Measurements from ENCODE around the gene RFNG. TPM values are rescaled to one million over a fixed set of nuclear protein-coding genes. Genes with fewer than 3 reads are reported as not detected.
A peak's percentile ranks its signal among the peaks of the same experiment; 100 is the strongest.

Gene RFNG
- total and polyA plus RNA-seq, 4 donors: 28.2 to 73.0 (median 31.2) TPM

DNA sequence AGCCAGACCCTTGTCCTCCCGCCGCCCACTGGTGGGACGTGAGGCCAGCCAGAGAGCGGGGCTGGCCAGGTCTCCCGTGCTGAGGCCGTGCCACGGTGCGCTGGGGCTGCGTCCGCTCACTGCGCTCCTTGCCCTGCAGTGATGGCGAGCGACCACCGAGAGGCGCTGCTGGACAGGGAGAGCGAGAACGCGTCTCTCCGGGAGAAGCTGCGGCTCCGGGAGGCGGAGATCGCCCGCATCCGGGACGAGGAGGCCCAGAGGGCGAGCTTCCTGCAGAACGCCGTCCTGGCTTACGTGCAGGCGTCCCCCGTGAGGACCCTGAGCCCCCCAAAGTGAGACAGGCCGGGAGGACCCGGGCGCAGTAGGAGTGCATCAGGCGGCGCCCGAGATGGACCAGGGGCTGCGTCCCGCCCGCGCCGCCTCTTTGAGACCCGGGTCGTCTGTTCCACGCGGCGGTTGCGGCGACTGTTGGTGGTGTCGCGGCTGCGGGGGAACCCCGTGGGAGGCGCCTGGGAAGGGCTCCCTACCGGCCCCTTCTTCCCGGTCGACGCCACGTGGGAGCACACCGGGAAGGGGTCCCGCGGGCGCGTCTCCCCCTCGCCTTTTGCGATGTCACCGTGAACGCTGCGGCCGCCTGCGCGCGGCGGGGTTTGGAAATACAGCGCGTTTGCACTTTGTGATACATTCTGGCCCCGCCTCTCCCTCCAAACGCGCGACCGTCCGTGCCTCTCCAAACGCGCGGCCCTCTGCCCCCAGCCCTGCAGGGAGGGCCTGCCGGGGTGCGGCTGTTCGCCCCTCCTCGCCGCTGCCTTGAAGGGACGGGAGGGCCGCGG lies 20.9 kb downstream of the RFNG start:
- Histone ChIP-seq H3K9me3 (ENCODE audit: control insufficient read depth, low read length) (no peaks in the 10 kb centered on the region), H3K27me3 (ENCODE audit: control insufficient read depth in 1 of 2, insufficient read depth in 2 of 2, low read length in 1 of 2) (no peaks in the 10 kb centered on the region), H3K4me3 (ENCODE audit: low read length in 2 of 2) (peak overlapping the region in 1 of 2 donors; percentile 10), H3K27ac (ENCODE audit: low read depth in 1 of 2, low read length in 2 of 2) (no peak overlapping the region), H3K4me1 (ENCODE audit: control insufficient read depth in 1 of 2, insufficient read depth in 2 of 2, low read length in 2 of 2) (no peaks in the 10 kb centered on the region), H3K36me3 (ENCODE audit: control insufficient read depth in 1 of 2, insufficient read depth in 2 of 2, low read length in 1 of 2) (no peaks in the 10 kb centered on the region)
- peak; percentile 89 to 94 for DNase-seq
- 1% methylated on average over 85 to 94 of the region's 94 CpGs for WGBS, 2 donors
- ATAC-seq (ENCODE audit: low FRiP score): peak; percentile 89
- intact Hi-C loops (cut with DNase I): loop anchor here (1.0 to 10.0 kb wide), 3 partner anchors 124 to 294 kb away; no protein-coding TSS in a partner anchor

DNA sequence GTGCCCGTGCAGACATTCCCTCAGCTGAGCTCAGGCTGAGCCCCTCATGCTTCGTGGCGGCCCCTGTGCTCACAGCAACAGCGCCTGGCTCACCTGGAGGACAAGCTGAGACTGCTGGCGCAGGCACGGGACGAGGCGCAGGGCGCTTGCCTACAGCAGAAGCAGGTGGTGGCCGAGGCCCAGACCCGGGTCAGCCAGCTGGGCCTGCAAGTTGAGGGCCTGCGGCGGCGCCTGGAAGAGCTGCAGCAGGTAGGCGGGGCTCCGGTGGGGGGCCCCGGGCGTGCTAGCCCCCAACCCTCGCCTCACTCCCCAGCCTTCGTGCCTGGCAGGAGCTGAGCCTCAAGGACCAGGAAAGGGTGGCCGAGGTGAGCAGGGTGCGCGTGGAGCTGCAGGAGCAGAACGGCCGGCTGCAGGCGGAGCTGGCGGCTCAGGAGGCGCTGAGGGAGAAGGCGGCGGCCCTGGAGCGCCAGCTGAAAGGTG lies 21.6 kb downstream of the RFNG start:
- H3K27ac ChIP-seq (ENCODE audit: low read depth in 1 of 2, low read length in 2 of 2): no peak overlapping the region
- H3K4me3 ChIP-seq (ENCODE audit: low read length in 2 of 2): no peak overlapping the region
- no peaks in the 10 kb centered on the region for H3K4me1 ChIP-seq (ENCODE audit: control insufficient read depth in 1 of 2, insufficient read depth in 2 of 2, low read length in 2 of 2)
- H3K36me3 ChIP-seq (ENCODE audit: control insufficient read depth in 1 of 2, insufficient read depth in 2 of 2, low read length in 1 of 2): no peaks in the 10 kb centered on the region
- no peak for DNase-seq
- no peaks in the 10 kb centered on the region for H3K9me3 ChIP-seq (ENCODE audit: control insufficient read depth, low read length)
- no peak for ATAC-seq (ENCODE audit: low FRiP score)
- WGBS, 2 donors: 69 to 74% methylated on average over 31 of the region's 31 CpGs
- H3K27me3 ChIP-seq (ENCODE audit: control insufficient read depth in 1 of 2, insufficient read depth in 2 of 2, low read length in 1 of 2): no peaks in the 10 kb centered on the region
- intact Hi-C loops (cut with DNase I): loop anchor here (1.0 to 10.0 kb wide), 3 partner anchors 124 to 295 kb away; no protein-coding TSS in a partner anchor

DNA sequence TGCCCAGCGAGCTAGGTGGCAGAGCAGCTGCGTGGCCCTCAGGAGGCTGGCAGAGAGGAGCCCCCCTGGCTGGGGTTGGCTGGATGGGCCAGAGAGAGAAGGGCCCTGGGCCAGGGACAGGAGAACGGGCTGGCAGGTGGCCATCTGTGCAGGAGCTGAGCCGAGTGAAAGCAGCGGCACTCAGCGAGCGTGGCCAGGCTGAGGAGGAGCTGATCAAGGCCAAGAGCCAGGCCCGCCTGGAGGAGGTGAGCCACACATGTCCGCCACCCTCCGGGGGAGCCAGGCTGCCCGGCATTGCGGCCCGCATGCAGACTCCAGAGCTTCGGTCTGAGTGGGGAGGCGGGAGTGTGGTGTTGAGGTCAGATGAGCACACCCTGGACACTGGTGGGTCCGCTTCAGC lies 22.2 kb downstream of the RFNG start:
- H3K9me3 ChIP-seq (ENCODE audit: control insufficient read depth, low read length): no peaks in the 10 kb centered on the region
- H3K27ac ChIP-seq (ENCODE audit: low read depth in 1 of 2, low read length in 2 of 2): no peak overlapping the region
- no peaks in the 10 kb centered on the region for H3K27me3 ChIP-seq (ENCODE audit: control insufficient read depth in 1 of 2, insufficient read depth in 2 of 2, low read length in 1 of 2)
- ATAC-seq (ENCODE audit: low FRiP score) (no peak), DNase-seq (no peak)
- no peak overlapping the region for H3K4me3 ChIP-seq (ENCODE audit: low read length in 2 of 2)
- no peaks in the 10 kb centered on the region for H3K4me1 ChIP-seq (ENCODE audit: control insufficient read depth in 1 of 2, insufficient read depth in 2 of 2, low read length in 2 of 2)
- intact Hi-C loops (cut with DNase I): no loop called here
- no peaks in the 10 kb centered on the region for H3K36me3 ChIP-seq (ENCODE audit: control insufficient read depth in 1 of 2, insufficient read depth in 2 of 2, low read length in 1 of 2)
- 93% methylated on average over 16 of the region's 16 CpGs for whole genome bisulfite sequencing, 2 donors

DNA sequence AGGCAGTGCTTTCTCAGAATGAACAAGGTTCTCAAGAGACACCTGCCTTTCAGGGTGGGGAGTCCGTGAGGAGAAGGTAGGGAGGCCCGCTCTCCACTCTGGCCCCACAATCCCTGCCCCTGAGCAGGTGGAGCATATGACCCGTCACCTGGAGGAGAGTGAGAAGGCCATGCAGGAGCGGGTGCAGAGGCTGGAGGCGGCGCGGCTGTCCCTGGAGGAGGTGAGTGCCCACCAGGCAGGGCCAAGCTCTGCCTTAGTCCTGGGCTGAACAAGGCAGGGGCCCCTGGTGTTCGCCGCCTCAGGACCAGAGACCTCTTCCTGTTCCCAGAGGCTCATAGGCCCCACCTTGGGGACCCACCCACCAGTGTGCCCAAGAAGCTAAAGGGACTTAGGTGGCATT lies 22.6 kb downstream of the RFNG start:
- no peak overlapping the region for H3K4me3 ChIP-seq (ENCODE audit: low read length in 2 of 2)
- H3K36me3 ChIP-seq (ENCODE audit: control insufficient read depth in 1 of 2, insufficient read depth in 2 of 2, low read length in 1 of 2): no peaks in the 10 kb centered on the region
- intact Hi-C loops (cut with DNase I): no loop called here
- no peaks in the 10 kb centered on the region for H3K9me3 ChIP-seq (ENCODE audit: control insufficient read depth, low read length)
- ATAC-seq (ENCODE audit: low FRiP score): no peak
- 96 to 98% methylated on average over 9 of the region's 9 CpGs for WGBS, 2 donors
- H3K4me1 ChIP-seq (ENCODE audit: control insufficient read depth in 1 of 2, insufficient read depth in 2 of 2, low read length in 2 of 2): no peaks in the 10 kb centered on the region
- H3K27me3 ChIP-seq (ENCODE audit: control insufficient read depth in 1 of 2, insufficient read depth in 2 of 2, low read length in 1 of 2): no peaks in the 10 kb centered on the region
- no peak for DNase-seq
- H3K27ac ChIP-seq (ENCODE audit: low read depth in 1 of 2, low read length in 2 of 2): no peak overlapping the region

DNA sequence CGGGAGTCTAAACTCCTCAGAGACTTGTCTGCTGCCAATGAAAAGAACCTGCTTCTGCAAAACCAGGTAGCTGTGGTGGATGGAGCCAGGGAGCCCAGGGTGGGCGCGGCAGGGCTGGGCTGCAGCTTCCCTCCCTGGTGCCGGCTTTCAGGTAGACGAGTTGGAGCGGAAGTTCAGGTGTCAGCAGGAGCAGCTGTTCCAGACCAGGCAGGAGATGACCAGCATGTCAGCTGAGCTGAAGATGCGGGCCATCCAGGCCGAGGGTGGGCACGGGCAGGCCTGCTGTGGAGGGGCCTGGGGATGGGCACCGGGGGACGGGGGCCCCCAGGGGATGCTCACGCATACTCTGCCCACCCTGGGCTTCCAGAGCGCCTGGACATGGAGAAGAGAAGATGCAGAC lies 23.4 kb downstream of the RFNG start:
- ATAC-seq (ENCODE audit: low FRiP score) (no peak), DNase-seq (no peak)
- no peak overlapping the region for H3K4me3 ChIP-seq (ENCODE audit: low read length in 2 of 2)
- H3K36me3 ChIP-seq (ENCODE audit: control insufficient read depth in 1 of 2, insufficient read depth in 2 of 2, low read length in 1 of 2): no peaks in the 10 kb centered on the region
- H3K9me3 ChIP-seq (ENCODE audit: control insufficient read depth, low read length): no peaks in the 10 kb centered on the region
- H3K4me1 ChIP-seq (ENCODE audit: control insufficient read depth in 1 of 2, insufficient read depth in 2 of 2, low read length in 2 of 2): no peaks in the 10 kb centered on the region
- no peak overlapping the region for H3K27ac ChIP-seq (ENCODE audit: low read depth in 1 of 2, low read length in 2 of 2)
- WGBS, 2 donors: 96 to 98% methylated on average over 13 of the region's 13 CpGs
- intact Hi-C loops (cut with DNase I): no loop called here
- no peaks in the 10 kb centered on the region for H3K27me3 ChIP-seq (ENCODE audit: control insufficient read depth in 1 of 2, insufficient read depth in 2 of 2, low read length in 1 of 2)

DNA sequence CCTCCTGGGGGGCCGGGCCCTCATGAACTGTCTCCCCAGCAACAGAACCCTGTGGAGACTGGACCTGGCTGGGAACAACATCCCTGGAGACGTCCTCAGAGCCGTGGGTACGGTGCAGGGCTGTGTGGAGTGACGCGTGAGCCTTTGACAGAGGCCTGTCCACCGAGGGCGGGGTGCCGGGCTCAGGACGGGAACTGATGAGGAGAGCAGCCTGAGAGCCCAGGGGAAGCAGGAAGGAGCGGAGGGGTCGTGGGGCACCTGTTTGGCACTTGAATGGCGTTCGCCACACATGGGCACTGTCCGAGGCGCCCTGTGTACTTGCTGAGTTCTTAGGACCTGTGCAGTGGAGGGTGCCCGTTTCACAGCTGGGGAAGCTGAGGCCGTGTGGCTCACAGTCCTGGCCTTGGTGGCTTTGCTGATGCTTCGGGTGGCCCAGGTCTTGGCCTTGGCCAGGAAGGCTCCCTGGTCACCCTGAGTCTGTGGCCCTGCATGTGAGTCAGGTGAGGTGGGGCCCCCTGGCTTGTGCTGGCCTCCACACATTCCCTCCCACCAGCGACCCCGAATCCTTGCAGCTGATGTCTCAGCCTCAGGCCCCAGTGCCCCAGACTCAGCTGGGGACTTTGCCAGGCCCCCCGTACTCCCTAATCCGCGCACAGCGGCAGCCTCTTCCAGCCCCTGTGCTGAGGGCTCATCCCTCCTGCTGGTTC lies 26.1 kb downstream of the RFNG start:
- Histone ChIP-seq H3K36me3 (ENCODE audit: control insufficient read depth in 1 of 2, insufficient read depth in 2 of 2, low read length in 1 of 2) (no peaks in the 10 kb centered on the region), H3K27ac (ENCODE audit: low read depth in 1 of 2, low read length in 2 of 2) (no peak overlapping the region), H3K4me3 (ENCODE audit: low read length in 2 of 2) (no peak overlapping the region), H3K27me3 (ENCODE audit: control insufficient read depth in 1 of 2, insufficient read depth in 2 of 2, low read length in 1 of 2) (no peaks in the 10 kb centered on the region), H3K4me1 (ENCODE audit: control insufficient read depth in 1 of 2, insufficient read depth in 2 of 2, low read length in 2 of 2) (no peaks in the 10 kb centered on the region), H3K9me3 (ENCODE audit: control insufficient read depth, low read length) (no peaks in the 10 kb centered on the region)
- ATAC-seq (ENCODE audit: low FRiP score): no peak
- DNase-seq: no peak
- 94 to 96% methylated on average over 25 of the region's 25 CpGs for WGBS, 2 donors
- intact Hi-C loops (cut with DNase I): no loop called here

DNA sequence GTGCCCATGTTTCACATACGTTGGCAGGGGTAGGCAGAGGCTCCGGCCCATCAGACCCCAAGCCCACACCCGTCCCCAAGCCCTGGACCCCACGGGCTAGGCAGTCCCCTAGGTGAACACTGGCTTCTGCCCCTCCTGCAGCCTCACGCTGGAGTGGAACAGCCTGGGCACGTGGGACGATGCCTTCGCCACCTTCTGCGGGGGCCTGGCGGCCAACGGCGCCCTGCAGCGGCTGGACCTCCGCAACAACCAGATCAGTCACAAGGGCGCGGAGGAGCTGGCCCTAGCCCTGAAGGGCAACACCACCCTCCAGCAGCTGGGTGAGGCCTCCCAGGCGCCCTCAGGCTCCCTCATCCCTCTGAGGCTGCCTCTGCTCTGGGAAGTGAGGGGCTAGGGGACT lies 26.8 kb downstream of the RFNG start:
- H3K9me3 ChIP-seq (ENCODE audit: control insufficient read depth, low read length): no peaks in the 10 kb centered on the region
- no peak overlapping the region for H3K4me3 ChIP-seq (ENCODE audit: low read length in 2 of 2)
- H3K27ac ChIP-seq (ENCODE audit: low read depth in 1 of 2, low read length in 2 of 2): no peak overlapping the region
- H3K36me3 ChIP-seq (ENCODE audit: control insufficient read depth in 1 of 2, insufficient read depth in 2 of 2, low read length in 1 of 2): no peaks in the 10 kb centered on the region
- no peaks in the 10 kb centered on the region for H3K27me3 ChIP-seq (ENCODE audit: control insufficient read depth in 1 of 2, insufficient read depth in 2 of 2, low read length in 1 of 2)
- H3K4me1 ChIP-seq (ENCODE audit: control insufficient read depth in 1 of 2, insufficient read depth in 2 of 2, low read length in 2 of 2): no peaks in the 10 kb centered on the region
- WGBS, 2 donors: 95 to 96% methylated on average over 17 of the region's 17 CpGs
- ATAC-seq (ENCODE audit: low FRiP score) (no peak), DNase-seq (no peak)
- intact Hi-C loops (cut with DNase I): no loop called here

DNA sequence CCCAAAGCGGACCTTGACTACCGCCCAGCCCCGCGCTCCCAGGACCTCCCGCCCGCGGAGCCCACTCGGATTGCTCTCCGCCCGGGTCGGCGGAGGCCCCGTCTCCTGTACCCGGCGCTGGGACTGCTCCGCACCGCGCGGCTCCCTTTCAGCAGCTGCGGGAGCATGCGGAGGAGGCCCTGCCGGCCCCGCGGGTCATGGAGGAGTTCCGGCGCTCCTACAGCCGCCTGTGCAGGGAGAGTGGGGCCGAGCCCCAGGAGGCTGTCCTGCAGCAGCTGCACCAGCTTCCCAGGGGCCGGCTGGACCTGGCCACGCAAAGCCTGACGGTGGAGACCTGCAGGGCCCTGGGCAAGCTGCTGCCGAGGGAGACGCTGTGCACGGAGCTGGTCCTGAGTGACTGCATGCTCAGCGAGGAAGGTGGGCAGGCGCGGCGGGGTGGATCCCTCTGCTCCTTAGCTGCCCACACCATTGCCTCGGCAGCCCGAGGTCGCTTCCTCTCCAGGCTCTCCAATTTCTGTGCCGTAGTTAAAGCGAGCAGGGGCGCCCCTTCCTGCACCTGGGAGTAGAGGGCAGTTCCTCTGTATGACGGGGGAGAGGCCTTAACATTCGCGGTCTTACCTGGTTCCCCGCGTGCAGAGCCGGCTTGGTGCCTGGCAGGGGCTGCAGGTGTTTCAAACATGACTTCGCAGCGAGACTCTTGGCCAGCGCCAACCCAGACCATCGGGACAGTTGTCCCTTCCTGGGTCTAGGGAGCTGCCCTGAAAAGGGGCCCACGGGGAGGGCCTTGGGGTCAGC lies 28.0 kb downstream of the RFNG start:
- Histone ChIP-seq H3K9me3 (ENCODE audit: control insufficient read depth, low read length) (no peaks in the 10 kb centered on the region), H3K36me3 (ENCODE audit: control insufficient read depth in 1 of 2, insufficient read depth in 2 of 2, low read length in 1 of 2) (no peaks in the 10 kb centered on the region), H3K27me3 (ENCODE audit: control insufficient read depth in 1 of 2, insufficient read depth in 2 of 2, low read length in 1 of 2) (no peaks in the 10 kb centered on the region), H3K27ac (ENCODE audit: low read depth in 1 of 2, low read length in 2 of 2) (no peak overlapping the region), H3K4me3 (ENCODE audit: low read length in 2 of 2) (peak overlapping the region; percentile 39 to 56), H3K4me1 (ENCODE audit: control insufficient read depth in 1 of 2, insufficient read depth in 2 of 2, low read length in 2 of 2) (no peaks in the 10 kb centered on the region)
- ATAC-seq (ENCODE audit: low FRiP score) (no peak), DNase-seq (no peak)
- 6 to 9% methylated on average over 48 to 55 of the region's 55 CpGs for WGBS, 2 donors
- intact Hi-C loops (cut with DNase I): no loop called here
